Parathyroid adenoma (tissue), 2 donors: ENCODE measurements around the gene PRKCQ.

Experiments
- H2AFZ ChIP-seq: fragments of 300-600 bp; sonication (generic); one replicate; pipeline ENCODE4 v1.7.0; 2017; ENCODE audit warnings: antibody characterized with exemption, mild to moderate bottlenecking
- H3K27ac ChIP-seq: fragments of 300-600 bp; sonication (generic); one replicate; pipeline ENCODE4 v1.7.0; 2017
- H3K27me3 ChIP-seq: fragments of 300-600 bp; sonication (generic); one replicate; pipeline ENCODE4 v1.7.0; 2017; ENCODE audit warnings: low read length; ENCODE audit not compliant: control insufficient read depth, insufficient read depth
- H3K36me3 ChIP-seq: fragments of 300-600 bp; sonication (generic); one replicate; pipeline ENCODE4 v1.7.0; 2017; ENCODE audit warnings: low read length; ENCODE audit not compliant: control insufficient read depth, insufficient read depth
- H3K4me1 ChIP-seq: fragments of 300-600 bp; sonication (generic); one replicate; pipeline ENCODE4 v1.7.0; 2017; ENCODE audit warnings: control low read depth
- H3K4me2 ChIP-seq: fragments of 300-600 bp; sonication (generic); one replicate; pipeline ENCODE4 v1.7.0; 2017; ENCODE audit warnings: low read length
- H3K4me3 ChIP-seq: fragments of 300-600 bp; sonication (generic); one replicate; pipeline ENCODE4 v1.7.0; 2017; ENCODE audit warnings: low read depth, low read length
- H3K79me2 ChIP-seq: fragments of 300-600 bp; sonication (generic); one replicate; pipeline ENCODE4 v1.7.0; 2017; ENCODE audit warnings: control low read depth
- H3K9ac ChIP-seq: fragments of 300-600 bp; sonication (generic); one replicate; pipeline ENCODE4 v1.7.0; 2017; ENCODE audit warnings: mild to moderate bottlenecking
- H3K9me3 ChIP-seq: fragments of 300-600 bp; sonication (generic); one replicate; pipeline ENCODE4 v1.7.0; 2017; ENCODE audit warnings: low read length; ENCODE audit not compliant: control insufficient read depth
- TF ChIP-seq, protein P1 (sequence below): fragments of 300-600 bp; sonication (generic); IDR thresholded peaks from one replicate; pipeline ENCODE4 v1.7.0; 2017; ENCODE audit warnings: antibody characterized with exemption, mild to moderate bottlenecking
- donor health status: primary hyperparathyroidism.

Gene PRKCQ

DNA sequence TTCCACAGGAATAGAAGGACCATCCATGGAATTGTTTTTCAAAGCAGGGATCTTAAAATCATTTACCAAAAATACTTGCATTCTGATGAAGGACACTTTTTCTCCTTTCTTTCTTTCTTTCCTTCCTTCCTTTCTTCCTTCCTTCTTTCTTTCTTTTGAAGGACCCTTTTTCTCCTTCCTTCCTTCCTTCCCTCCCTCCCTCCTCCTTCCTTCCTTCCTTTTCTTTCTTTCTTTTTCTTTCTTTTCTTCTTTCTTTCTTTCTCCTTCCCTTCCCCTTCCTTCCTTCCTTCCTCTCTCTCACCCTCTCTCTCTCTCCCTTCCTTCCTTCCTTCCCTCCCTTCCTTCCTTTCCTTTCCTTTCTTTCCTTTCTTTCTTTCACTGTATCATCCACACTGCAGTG, 74.8 kb downstream of the PRKCQ start:
- Histone ChIP-seq H3K36me3 (no peaks in the 10 kb centered on the region), H3K27ac (no peak overlapping the region), H2AFZ (no peak overlapping the region), H3K27me3 (no peaks in the 10 kb centered on the region), H3K4me1 (no peaks in the 10 kb centered on the region), H3K4me3 (no peak overlapping the region), H3K4me2 (no peak overlapping the region), H3K9me3 (no peaks in the 10 kb centered on the region), H3K79me2 (no peaks in the 10 kb centered on the region), H3K9ac (no peak overlapping the region)
- TF ChIP-seq, protein P1, sequence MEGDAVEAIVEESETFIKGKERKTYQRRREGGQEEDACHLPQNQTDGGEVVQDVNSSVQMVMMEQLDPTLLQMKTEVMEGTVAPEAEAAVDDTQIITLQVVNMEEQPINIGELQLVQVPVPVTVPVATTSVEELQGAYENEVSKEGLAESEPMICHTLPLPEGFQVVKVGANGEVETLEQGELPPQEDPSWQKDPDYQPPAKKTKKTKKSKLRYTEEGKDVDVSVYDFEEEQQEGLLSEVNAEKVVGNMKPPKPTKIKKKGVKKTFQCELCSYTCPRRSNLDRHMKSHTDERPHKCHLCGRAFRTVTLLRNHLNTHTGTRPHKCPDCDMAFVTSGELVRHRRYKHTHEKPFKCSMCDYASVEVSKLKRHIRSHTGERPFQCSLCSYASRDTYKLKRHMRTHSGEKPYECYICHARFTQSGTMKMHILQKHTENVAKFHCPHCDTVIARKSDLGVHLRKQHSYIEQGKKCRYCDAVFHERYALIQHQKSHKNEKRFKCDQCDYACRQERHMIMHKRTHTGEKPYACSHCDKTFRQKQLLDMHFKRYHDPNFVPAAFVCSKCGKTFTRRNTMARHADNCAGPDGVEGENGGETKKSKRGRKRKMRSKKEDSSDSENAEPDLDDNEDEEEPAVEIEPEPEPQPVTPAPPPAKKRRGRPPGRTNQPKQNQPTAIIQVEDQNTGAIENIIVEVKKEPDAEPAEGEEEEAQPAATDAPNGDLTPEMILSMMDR: no peak

DNA sequence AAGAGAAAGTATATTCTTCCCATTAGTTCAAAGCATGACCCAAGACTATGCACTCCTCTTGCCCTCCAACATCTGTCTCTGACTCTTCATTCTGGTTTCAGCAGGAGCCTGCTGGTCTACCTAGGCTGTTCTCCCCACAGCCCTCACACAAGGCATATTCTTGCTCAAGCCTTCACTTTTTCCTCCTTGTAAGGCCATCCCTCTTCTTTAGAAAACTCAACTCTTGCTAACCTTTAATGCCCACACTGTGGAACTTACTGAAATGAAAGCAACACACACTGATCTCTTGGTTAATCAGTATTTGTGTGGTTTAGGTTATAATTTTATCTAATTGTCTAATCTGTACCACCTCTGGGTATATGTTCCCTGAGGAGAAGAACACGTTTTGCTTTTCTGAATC, 75.8 kb downstream of the PRKCQ start:
- Histone ChIP-seq H3K27ac (no peak overlapping the region), H3K27me3 (no peaks in the 10 kb centered on the region), H3K9ac (no peak overlapping the region), H3K4me1 (no peaks in the 10 kb centered on the region), H3K9me3 (no peaks in the 10 kb centered on the region), H3K4me2 (no peak overlapping the region), H3K36me3 (no peaks in the 10 kb centered on the region), H3K4me3 (no peak overlapping the region), H3K79me2 (no peaks in the 10 kb centered on the region), H2AFZ (no peak overlapping the region)
- TF ChIP-seq, protein P1: no peak

DNA sequence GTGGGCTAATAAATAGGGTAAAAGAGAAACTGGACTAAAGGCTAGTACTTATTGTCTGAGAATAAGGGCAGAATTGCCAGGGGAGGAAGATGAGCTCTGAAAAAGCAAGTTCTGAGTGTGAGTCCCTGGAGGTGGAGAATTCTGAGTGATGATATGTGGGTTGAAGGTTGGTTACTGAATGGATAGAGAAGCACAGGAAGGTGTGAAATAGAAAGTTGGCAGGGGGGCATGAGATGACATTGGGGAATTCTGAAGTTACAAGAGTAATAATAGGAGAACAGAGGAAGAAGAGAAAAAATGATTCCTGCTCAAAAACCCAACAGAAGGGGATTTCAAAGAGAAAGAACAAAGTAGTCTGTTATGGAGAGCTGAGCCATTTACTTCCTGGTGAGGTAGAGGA, 76.9 kb downstream of the PRKCQ start:
- H3K4me1 ChIP-seq: no peaks in the 10 kb centered on the region
- no peaks in the 10 kb centered on the region for H3K36me3 ChIP-seq
- no peak overlapping the region for H3K4me2 ChIP-seq
- H3K27me3 ChIP-seq: no peaks in the 10 kb centered on the region
- no peaks in the 10 kb centered on the region for H3K9me3 ChIP-seq
- H3K4me3 ChIP-seq: no peak overlapping the region
- H3K79me2 ChIP-seq: no peaks in the 10 kb centered on the region
- H2AFZ ChIP-seq: no peak overlapping the region
- no peak overlapping the region for H3K9ac ChIP-seq
- no peak overlapping the region for H3K27ac ChIP-seq
- TF ChIP-seq, protein P1: no peak

DNA sequence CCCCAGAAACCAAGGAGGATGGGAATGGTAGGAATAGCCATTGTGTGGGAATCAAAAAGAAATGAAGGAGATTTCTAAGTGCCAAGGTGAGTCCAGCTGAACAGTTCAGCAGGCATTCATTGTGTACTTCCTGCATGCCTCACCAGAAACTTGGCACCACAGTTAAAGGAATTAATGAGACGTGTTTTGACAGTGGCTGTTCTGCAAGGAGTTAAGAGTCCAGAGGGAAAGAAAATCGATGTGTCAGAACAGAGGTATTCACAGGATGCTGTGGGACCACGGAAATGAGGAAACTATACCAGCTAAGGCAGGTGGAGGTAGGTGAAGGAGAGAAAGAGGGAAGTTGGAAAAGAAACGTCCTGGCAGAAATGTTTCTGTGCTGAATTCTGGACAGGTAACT, 78.1 kb downstream of the PRKCQ start:
- no peak overlapping the region for H3K9ac ChIP-seq

DNA sequence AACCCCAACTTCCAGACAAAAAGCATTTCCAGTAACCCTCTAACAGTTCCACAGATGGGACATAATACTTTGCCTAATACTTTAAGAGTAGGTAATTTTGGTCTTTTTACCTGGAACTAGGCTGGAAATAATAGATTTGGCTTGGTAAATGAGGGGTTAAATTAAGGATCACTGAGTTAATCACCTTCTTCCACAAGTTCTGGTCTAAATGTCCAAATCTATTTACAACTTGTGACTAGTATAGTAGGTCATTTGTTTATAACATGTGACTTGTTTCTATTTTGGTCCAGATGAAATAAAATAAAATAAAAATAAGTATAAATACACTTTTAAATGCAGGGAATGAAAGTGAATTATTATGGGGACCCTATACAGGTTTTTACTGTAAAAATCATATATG, 80.1 kb downstream of the PRKCQ start:
- no peaks in the 10 kb centered on the region for H3K4me1 ChIP-seq
- no peaks in the 10 kb centered on the region for H3K79me2 ChIP-seq
- no peaks in the 10 kb centered on the region for H3K27me3 ChIP-seq
- TF ChIP-seq, protein P1: no peak
- no peak overlapping the region for H3K4me2 ChIP-seq
- no peak overlapping the region for H3K27ac ChIP-seq
- no peak overlapping the region for H3K4me3 ChIP-seq
- H2AFZ ChIP-seq: no peak overlapping the region
- H3K9ac ChIP-seq: no peak overlapping the region
- no peaks in the 10 kb centered on the region for H3K36me3 ChIP-seq
- no peaks in the 10 kb centered on the region for H3K9me3 ChIP-seq

More for the DNA sequence above, 78.1 kb downstream of the PRKCQ start:
- Histone ChIP-seq H3K79me2 (no peaks in the 10 kb centered on the region), H3K27me3 (no peaks in the 10 kb centered on the region), H3K4me3 (no peak overlapping the region), H3K36me3 (no peaks in the 10 kb centered on the region), H3K27ac (no peak overlapping the region), H3K4me1 (no peaks in the 10 kb centered on the region), H2AFZ (no peak overlapping the region), H3K4me2 (no peak overlapping the region), H3K9me3 (no peaks in the 10 kb centered on the region)
- TF ChIP-seq, protein P1: no peak
